CD4-positive, alpha-beta T cell treated with Interleukin-1 beta for 1 hour (primary cell): ENCODE results near the gene RNF214.

Experiments used
- DNase-seq, 2 donors: peaks; one replicate each; pipeline ENCODE4 v3.0.0-alpha.2; 2020 to 2022

The RNF214 gene

GRCh38 chr11:117217141-117218084 lies 15.1 kb upstream of the RNF214 start:
- DNase-seq = no peak

DNA sequence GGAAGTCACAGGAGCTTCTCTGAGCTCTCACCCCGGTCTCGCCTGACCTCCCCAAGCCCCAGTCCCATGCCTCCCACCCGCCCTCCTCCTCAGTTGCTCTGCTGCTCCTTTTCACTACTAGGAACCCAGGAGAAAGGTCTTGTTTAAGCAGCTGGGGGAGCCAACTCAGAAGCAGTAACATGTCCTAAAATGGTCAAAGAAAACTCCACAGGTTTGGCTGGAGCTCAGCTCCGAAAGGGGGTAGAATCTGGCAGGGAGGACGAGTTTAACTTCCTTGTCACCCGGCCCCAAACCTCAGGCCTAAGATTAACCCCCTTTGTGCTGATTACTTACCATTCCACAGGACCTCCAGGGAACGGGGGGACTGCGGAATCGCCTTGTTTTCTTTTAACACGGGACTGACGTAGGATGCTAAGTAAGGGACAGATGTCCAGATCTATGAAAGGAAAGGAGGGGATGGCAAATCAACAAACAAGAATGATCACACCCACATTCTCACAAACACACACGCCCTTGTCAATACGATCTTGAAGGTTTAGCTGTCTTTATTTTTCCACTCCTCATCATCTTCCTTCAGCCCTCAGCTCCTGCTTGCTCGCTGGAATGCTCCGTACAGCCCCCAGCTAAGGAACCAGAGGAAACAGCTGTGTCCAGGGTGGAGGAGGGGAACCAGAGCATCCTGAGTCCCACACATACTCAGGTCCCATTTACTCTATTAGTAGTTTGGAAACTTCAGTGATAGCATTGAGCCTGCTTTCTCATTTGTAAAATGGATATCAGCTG lies 14.1 kb upstream of the RNF214 start:
- DNase-seq = no peak

- no peak for DNase-seq
Measured at GRCh38 chr11:117219001-117219400, 13.5 kb upstream of the RNF214 start.

DNA sequence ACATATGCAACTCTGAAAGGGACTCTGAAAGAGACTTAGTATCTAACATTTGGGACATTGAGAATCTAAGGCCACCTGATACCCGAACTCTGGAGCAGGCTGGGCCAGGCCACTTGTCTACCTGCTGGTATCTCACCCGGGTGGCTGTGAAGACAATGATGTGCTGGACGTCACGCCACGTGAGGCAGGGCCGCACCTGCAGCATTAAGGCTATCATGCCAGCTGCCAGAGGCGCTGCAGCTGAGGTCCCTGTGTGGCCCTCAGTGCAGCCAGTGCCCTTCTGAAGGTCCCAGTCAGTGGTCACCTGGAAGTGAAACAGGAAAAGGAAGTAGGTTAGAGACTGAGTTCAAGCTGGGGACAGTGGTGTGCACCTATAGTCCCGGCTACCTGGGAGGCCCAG lies 13.0 kb upstream of the RNF214 start:
- no peak for DNase-seq

GRCh38 chr11:117219995-117220394 lies 12.5 kb upstream of the RNF214 start:
- DNase-seq = no peak

- no peak for DNase-seq
Measured at GRCh38 chr11:117220568-117220967, 11.9 kb upstream of the RNF214 start.

DNA sequence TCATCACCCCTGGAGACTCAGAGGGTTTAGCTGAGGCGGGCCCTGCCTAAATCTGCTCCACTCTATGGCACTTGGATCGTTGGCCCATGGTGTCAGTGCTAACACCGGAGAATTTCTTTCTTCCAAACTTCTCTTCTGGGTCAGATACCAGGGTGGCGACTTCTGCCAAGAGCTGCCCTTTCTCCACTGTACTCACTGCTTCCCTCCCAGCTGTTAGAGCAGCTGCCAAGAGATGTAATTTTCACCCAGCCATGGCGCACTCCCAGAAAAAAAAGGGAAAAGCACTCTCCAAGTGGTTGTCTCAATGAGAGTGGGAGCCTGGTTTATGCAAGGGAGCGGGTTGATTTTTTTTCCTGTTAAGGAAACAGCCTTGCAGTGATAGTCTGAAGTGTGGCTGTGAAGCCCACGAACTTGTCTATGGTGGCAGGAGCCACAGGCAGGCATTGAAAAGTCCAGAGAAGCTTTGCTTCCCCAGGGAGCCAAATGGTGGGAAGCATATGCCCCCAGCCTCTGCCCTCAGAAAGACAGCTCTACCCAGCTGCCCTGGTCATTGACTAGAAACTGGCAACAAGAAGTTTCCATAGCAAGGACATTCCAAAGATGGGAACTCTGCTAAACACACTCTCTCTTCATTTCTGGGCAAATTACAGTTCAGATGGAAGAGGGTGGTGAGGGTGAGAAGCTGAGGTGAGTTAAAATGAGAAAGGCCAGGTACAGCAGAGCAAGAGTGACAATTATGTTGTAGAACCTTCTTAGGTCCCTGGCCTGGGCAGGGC lies 11.3 kb upstream of the RNF214 start:
- DNase-seq = no peak

DNA sequence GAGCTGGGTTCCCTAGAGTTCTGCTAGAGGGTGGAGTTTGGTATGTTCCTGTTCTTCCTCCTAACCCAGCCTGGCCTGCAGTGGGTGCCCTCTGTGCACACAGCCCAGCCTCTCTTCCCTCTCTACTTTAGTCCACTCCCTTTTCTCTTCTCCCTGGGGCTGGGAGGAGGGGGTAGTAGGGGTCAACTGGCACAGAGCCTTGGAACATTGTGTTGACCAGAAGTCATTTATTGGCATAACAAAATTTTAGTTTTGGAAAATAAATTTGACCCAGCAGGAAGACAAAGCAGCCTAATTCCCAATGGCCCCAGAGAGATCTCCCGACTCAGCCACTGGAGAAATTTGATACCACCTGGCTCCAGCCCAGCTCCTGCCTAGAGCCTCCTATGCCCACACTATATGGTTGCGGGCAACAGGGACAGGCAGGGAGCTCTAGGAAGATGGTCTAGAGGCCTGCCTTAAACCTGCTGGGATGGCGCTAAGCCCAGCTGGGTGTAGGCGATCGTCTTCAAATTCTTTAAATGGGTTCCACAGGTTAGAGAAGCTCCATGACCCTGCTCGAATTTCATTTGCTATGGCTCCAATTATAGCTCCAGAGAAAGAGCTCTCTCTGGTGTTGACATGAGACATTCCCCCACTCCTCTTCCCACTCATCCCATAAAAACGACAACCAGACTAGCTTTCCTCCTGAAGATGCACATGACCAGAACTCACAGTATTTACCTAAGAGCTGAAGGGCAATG lies 10.5 kb upstream of the RNF214 start:
- DNase-seq = no peak

DNA sequence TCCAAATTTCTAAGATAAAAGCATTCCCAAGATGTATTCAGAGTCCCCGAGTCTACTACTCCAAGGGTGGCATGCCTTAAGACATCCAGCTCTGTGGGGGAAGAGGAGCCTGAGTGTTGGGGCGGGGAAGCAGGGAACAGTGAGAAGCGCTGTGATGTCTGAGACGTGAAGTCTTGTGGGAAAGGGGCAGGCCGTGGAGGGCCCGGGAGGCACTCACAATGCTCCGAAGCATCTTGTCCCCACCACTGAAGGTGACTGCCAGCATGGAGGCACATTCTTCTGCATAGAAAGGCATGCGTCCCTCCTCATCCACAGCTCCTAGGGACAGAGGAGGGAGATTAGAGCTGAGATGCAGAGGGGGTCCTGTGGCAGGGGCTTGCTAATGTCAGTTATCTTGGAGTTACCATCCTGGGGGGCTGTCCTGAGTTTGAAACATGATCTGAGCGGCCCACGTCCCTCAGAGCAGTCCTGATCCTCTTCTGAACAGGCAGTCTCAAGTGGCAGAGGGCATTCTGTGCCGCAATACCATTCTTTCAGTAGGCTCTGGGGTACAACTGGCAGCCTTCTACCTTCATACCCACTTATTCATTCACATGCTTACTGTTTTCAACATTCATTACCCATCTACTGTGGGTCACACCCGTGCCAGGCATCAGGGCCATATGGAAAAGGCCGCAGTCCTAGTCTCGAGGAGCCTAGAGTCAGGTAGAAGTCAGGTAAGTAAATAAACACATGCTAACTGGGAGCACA lies 9.3 kb upstream of the RNF214 start:
- DNase-seq = no peak

- no peak for DNase-seq
Measured at GRCh38 chr11:117223741-117224689, 8.5 kb upstream of the RNF214 start.

DNA sequence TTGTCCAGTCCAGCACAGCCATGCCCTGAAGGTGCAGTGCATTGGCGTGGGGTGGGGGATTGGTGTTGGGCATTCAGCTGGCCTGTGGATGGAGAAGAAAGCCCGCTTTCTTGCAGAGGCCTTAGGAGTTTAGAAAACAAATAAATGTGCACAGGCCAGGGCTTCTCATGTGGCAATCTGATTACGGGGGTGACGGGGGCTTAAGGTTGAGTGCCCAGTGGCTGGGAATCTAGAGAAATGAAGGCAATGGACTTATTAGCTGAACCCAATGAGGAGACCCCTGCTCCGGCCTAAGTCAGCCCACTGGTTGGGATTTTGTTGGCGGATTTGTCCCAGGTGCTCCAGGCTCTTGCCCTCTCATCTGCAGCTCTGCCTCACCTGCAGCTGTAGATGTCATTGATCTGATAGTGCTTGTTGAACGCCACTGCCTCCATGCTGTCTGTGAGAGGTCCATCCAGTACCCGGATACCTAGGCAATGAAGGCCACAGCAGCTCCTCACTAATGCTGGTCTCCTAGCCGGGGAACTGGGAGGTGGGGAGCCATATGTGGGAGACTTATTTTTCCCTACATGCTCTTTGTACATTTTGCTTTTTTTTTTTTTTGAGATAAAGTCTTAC lies 6.8 kb upstream of the RNF214 start:
- no peak for DNase-seq

DNA sequence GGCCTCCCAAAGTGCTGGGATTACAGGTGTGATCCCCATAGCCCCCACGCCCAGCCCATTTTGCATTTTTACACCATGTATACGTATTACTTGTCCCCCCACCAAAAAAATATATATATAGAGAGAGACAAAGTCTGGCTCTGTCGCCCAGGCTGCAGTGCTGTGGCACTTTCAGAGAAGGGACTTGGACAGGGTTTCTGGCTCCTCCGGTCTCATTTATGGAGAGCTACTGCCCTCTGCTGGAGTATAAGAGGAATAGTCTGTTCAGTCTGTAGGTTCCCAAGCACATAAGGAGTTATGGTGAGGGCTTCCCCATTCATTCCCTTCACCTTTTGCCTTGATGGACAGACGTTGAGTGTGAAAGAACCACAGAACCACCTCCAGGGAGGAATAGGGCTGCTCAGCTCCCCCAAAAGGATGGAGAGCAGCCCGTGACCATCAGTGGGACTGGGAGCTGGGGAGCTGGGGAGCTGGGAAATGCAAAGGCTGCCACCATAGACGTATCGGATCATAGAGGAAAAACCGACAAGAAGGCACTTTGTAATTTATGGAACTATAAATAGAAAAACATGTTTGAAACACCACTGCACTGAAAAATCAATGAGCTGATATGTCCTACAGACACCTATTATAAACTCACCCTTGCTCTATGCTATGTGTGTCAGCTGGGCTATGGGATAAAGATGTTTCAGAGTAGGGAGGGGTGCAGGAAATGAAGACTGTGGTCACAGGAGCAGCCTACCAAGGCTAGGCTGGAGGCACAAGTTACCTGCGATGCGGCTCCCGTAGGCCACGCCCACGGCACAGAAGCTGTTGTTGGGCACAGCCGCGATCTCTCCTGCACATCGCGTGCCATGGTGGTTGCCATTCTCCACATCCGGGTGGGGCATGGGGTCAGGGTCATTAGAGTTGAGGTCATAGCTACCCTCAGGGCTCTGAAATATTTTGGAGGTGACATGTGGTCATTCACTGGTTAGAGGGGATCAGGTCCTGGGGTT lies 5.8 kb upstream of the RNF214 start:
- DNase-seq = peak; percentile 66 to 77

GRCh38 chr11:117228091-117228490 lies 4.4 kb upstream of the RNF214 start:
- no peak for DNase-seq

DNA sequence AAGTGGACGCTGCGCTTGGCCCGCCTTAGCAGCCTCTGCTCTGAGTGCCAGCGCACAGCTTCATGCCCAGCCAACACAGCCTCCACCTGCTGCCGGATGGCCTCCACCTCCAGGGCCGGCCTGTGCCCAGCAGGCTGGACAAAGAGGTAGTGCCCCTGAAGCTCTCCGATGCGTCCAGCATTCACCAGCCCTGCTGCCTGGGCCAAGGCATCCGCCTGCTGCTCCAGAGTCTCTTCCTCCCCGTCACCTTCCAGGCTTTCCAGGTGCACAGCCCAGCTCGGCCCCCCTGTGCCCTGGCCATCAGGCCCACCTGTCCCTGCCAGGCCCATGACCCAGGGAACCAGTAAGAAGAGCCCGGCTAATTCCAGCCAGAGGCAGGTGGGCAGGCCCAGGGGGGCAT lies 3.1 kb upstream of the RNF214 start:
- DNase-seq = no peak

DNA sequence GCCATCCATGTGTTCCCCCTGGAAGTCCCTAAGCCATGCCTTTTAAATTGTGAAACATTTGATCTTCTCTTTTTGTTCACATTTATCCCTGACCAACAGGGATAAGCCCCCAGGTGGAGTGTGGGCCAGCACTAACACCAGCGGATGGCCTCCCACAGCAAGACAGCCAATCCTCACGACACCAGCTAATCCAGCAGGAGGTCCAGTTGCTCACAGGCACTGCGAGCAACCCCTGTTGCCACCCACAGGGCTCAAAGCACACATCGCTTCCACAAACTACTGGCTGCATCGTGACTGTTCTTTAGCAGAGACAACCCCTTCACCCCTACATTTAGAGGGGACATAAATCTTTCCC lies 2.6 kb upstream of the RNF214 start:
- DNase-seq = no peak

DNA sequence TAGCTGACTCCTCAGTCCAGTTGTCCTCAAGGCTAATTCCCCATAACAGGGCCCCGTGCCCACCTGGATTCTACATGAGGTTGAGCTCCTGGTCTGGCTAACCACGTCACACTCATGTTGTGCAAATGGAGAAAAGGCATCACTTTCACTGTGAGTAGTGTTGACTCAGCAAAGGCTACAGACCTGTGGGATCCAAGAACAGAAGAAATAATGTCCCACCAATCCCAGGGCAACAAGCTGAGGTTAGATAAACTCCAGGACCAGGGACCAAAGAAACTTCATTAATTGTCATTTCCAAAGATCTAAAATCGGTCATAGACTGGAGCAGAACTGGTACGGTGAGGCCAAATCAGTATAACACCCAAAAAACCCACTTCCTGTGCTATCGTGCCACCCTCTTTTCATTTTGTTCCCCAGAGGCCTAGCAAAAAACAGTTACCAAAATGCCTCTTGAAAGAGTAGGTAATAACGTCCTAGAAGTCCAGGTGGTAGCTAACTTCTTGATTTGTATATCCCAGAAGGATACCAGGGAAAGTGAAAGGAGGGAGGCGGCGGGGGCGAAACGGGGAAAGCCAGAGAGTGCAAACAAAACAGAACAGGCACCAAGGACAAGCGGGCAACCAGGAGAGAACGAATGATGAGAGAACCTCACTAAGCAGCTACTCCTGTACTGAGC lies 2.0 kb upstream of the RNF214 start:
- peak; percentile 19 to 67 for DNase-seq

GRCh38 chr11:117230999-117231841 lies 1.3 kb upstream of the RNF214 start:
- no peak for DNase-seq

DNA sequence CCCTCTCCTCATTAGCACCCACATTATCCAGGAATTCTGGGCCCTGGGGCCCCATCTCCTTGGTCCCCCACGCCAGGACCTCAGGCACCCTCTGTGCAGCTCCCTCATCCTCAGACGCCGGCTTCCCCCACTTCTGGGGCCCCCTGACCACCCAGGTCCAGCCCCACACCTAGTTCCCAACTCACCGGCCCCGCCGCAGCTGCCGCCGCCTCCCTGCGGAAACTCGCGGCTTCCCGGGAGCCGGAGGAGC lies 704 bp upstream of the RNF214 start, which contains the start of gene PCSK7:
Gene PCSK7, minus strand, starts transcription at position 232 of the 250 bp plus-strand sequence. CDS start 2,229 bp downstream, outside the sequence.
- DNase-seq = no peak
